Keratinocyte (primary cell): ENCODE data around the gene TMEFF2. TPM values are rescaled to one million over a fixed set of nuclear protein-coding genes. Genes with fewer than 3 reads are reported as not detected.

Experiments
- DNase-seq: peaks from one replicate; pipeline ENCODE4 v3.0.0-alpha.2; 2011; ENCODE audit warnings: low read depth, missing footprints, low spot score
- FAIRE-seq: peaks from 2 replicates; lab custom pipeline; 2011; peaks lifted over from hg19 to GRCh38; lab: Jason Lieb, UNC
- H2AFZ ChIP-seq: 2 replicates; pipeline ENCODE4 v1.6.0; 2012; ENCODE audit warnings: low read length, control low read depth, inconsistent platforms; ENCODE audit not compliant: control insufficient read depth
- H3K27ac ChIP-seq: 2 replicates; pipeline ENCODE4 v1.5.1; 2011; ENCODE audit warnings: low read length; ENCODE audit not compliant: control insufficient read depth, insufficient read depth
- H3K27me3 ChIP-seq: 3 replicates; pipeline ENCODE4 v1.6.0; 2011; ENCODE audit warnings: low read length; ENCODE audit not compliant: control insufficient read depth, insufficient read depth; ENCODE audit errors: extremely low read depth
- H3K36me3 ChIP-seq, 2 experiments: 2 replicates in 1 of 2; 3 replicates in 1 of 2; pipeline ENCODE4 v1.5.1; 2011; ENCODE audit warnings: low read length in 2 of 2, mild to moderate bottlenecking in 1 of 2; ENCODE audit not compliant: control insufficient read depth in 2 of 2, insufficient read depth in 2 of 2; ENCODE audit errors: extremely low read depth in 1 of 2
- H3K4me1 ChIP-seq: 3 replicates; pipeline ENCODE4 v1.5.1; 2011; ENCODE audit warnings: low read length; ENCODE audit not compliant: control insufficient read depth, insufficient read depth; ENCODE audit errors: extremely low read depth
- H3K4me2 ChIP-seq: 3 replicates; pipeline ENCODE4 v1.6.0; 2011; ENCODE audit warnings: low read depth, low read length; ENCODE audit not compliant: control insufficient read depth, insufficient read depth; ENCODE audit errors: extremely low read depth
- H3K4me3 ChIP-seq, 3 experiments: fragments of 200-600 bp in 1 of 3; sonication (generic) in 1 of 3; 2 replicates in 2 of 3; 3 replicates in 1 of 3; pipeline ENCODE4 v1.5.1; 2011 to 2016; ENCODE audit warnings: low read length in 3 of 3, mild to moderate bottlenecking in 3 of 3, control low read depth in 2 of 3, inconsistent platforms in 1 of 3, low read depth in 1 of 3, mixed read lengths in 1 of 3, mixed run types in 1 of 3, moderate library complexity in 1 of 3; ENCODE audit not compliant: control insufficient read depth in 2 of 3, insufficient read depth in 2 of 3; ENCODE audit errors: extremely low read depth in 1 of 3
- H3K79me2 ChIP-seq: 2 replicates; pipeline ENCODE4 v1.6.0; 2012; ENCODE audit warnings: low read length; ENCODE audit not compliant: control insufficient read depth, insufficient read depth
- H3K9ac ChIP-seq: 3 replicates; pipeline ENCODE4 v1.6.0; 2011; ENCODE audit warnings: low read length; ENCODE audit not compliant: control insufficient read depth, insufficient read depth; ENCODE audit errors: extremely low read depth
- H3K9me1 ChIP-seq: 3 replicates; pipeline ENCODE4 v1.6.0; 2011; ENCODE audit warnings: low read length; ENCODE audit not compliant: control insufficient read depth, insufficient read depth; ENCODE audit errors: extremely low read depth
- H3K9me3 ChIP-seq: 2 replicates; pipeline ENCODE4 v1.5.1; 2012; ENCODE audit warnings: low read depth, low read length; ENCODE audit not compliant: control insufficient read depth
- H4K20me1 ChIP-seq: 3 replicates; pipeline ENCODE4 v1.6.0; 2011; ENCODE audit warnings: low read length; ENCODE audit not compliant: control insufficient read depth, insufficient read depth; ENCODE audit errors: extremely low read depth
- EZH2 ChIP-seq: IDR thresholded peaks from one replicate; pipeline ENCODE4 v1.6.1; 2012; ENCODE audit warnings: inconsistent platforms, mild to moderate bottlenecking, low read length, moderate library complexity
- dilution Hi-C: fragments of 300-500 bp; cut with MboI; formaldehyde crosslinking; loops from one replicate; pipeline ENCODE4 v1.7.0; 2020; ENCODE audit warnings: low sequenced_read_pairs; ENCODE audit not compliant: extremely low pct_ligation_motif_present
- polyA plus RNA-seq, 5 experiments: library from polyadenylated mRNA; depleted of rRNA in 3 of 5; stranded (reverse) in 3 of 5; stranded (forward) in 1 of 5; unstranded in 1 of 5; fragments of >200 nt; gene quantifications; 1 replicate in 1 of 5; 2 replicates in 3 of 5; 3 replicates in 1 of 5; pipeline versions ENCODE4 v1.2.1 to v1.2.3, GENCODE V29; 2011 to 2012; ENCODE audit warnings: missing spikeins in 2 of 5, low read depth in 1 of 5, low replicate concordance in 1 of 5
- TF ChIP-seq, protein P1 (sequence below), 3 experiments: IDR thresholded peaks in 1 of 3; conservative IDR thresholded peaks in 1 of 3; optimal IDR thresholded peaks in 1 of 3; 2 replicates in 2 of 3; 3 replicates in 1 of 3; pipeline versions ENCODE3 to v1.5.1; 2011; ENCODE audit warnings: low read length in 3 of 3, mild to moderate bottlenecking in 3 of 3, moderate library complexity in 2 of 3, control low read depth in 1 of 3, inconsistent platforms in 1 of 3; ENCODE audit not compliant: insufficient read depth in 2 of 3; ENCODE audit errors: extremely low read depth in 1 of 3

Gene TMEFF2
- polyA plus RNA-seq, 1 donor (not counting 4 experiments of a cell fraction or from before 2014, with no cell fraction given): not detected

DNA sequence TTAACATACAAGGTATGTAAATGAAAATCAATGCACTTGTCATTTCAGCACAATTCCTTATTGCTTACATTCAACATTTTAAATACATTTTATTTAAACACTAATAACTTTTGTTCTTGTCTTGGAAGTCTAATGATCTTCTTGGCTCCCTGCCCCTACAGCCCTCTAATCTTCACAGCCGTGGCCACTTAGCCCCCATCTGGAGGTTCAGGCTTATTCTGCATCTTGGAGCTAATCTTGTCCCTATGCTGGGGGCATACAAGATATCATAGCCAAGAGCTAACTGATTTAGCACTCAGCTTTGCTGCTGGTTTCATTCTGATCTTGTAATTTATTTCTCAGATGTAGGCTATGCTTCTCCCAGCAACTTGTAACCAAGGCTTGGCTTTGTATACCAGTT is 140.8 kb downstream of the TMEFF2 start:
- Histone ChIP-seq H3K36me3 (no peaks in the 10 kb centered on the region), H3K9ac (no peak overlapping the region), H3K4me2 (no peak overlapping the region), H3K9me3 (no peaks in the 10 kb centered on the region), H3K9me1 (no peaks in the 10 kb centered on the region), H3K27ac (no peak overlapping the region), H3K27me3 (no peaks in the 10 kb centered on the region), H4K20me1 (no peaks in the 10 kb centered on the region), H2AFZ (no peak overlapping the region), H3K4me3 (no peak overlapping the region), H3K79me2 (no peaks in the 10 kb centered on the region), H3K4me1 (no peaks in the 10 kb centered on the region)
- DNase-seq (no peak), FAIRE-seq (no peak)
- dilution Hi-C loops: no loop called here
- TF ChIP-seq, protein P1, sequence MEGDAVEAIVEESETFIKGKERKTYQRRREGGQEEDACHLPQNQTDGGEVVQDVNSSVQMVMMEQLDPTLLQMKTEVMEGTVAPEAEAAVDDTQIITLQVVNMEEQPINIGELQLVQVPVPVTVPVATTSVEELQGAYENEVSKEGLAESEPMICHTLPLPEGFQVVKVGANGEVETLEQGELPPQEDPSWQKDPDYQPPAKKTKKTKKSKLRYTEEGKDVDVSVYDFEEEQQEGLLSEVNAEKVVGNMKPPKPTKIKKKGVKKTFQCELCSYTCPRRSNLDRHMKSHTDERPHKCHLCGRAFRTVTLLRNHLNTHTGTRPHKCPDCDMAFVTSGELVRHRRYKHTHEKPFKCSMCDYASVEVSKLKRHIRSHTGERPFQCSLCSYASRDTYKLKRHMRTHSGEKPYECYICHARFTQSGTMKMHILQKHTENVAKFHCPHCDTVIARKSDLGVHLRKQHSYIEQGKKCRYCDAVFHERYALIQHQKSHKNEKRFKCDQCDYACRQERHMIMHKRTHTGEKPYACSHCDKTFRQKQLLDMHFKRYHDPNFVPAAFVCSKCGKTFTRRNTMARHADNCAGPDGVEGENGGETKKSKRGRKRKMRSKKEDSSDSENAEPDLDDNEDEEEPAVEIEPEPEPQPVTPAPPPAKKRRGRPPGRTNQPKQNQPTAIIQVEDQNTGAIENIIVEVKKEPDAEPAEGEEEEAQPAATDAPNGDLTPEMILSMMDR (optimal IDR thresholded peaks at IDR 0.05 in 1 of 3, IDR thresholded peaks at IDR 0.05 in 1 of 3, conservative IDR thresholded peaks at IDR 0.05 in 1 of 3; ENCODE audit: extremely low read depth in 1 of 3, insufficient read depth in 2 of 3, low read length in 3 of 3): no peak
- no peak for TF ChIP-seq EZH2

DNA sequence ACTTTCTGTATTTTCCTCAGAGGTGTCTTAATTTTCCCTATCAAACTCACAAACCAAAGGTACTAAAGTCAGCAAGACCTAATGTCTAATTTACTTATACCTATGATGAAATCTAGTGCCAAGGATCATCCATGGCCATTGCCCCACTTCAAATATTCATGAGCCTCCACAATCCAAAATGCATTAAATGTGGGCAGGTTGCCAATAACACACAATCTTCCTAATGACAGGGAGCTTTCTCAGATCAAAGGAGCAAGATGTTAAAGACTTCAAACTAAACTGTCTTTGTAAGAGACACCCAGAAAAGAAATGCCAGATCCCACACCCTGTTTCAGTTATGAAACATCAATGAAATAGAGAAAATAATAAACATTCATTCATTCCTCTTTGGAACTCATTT is 143.2 kb downstream of the TMEFF2 start:
- FAIRE-seq: no peak
- no peak overlapping the region for H2AFZ ChIP-seq

More for the DNA sequence above, 143.2 kb downstream of the TMEFF2 start:
- no peaks in the 10 kb centered on the region for H3K36me3 ChIP-seq
- dilution Hi-C loops: no loop called here
- DNase-seq: no peak
- no peak overlapping the region for H3K27ac ChIP-seq
- no peak for TF ChIP-seq EZH2
- TF ChIP-seq, protein P1 (optimal IDR thresholded peaks at IDR 0.05 in 1 of 3, IDR thresholded peaks at IDR 0.05 in 1 of 3, conservative IDR thresholded peaks at IDR 0.05 in 1 of 3; ENCODE audit: extremely low read depth in 1 of 3, insufficient read depth in 2 of 3, low read length in 3 of 3): no peak
- H4K20me1 ChIP-seq: no peaks in the 10 kb centered on the region
- H3K27me3 ChIP-seq: no peaks in the 10 kb centered on the region
- H3K9me3 ChIP-seq: no peaks in the 10 kb centered on the region
- H3K79me2 ChIP-seq: no peaks in the 10 kb centered on the region
- no peak overlapping the region for H3K9ac ChIP-seq
- no peaks in the 10 kb centered on the region for H3K9me1 ChIP-seq
- H3K4me2 ChIP-seq: no peak overlapping the region
- H3K4me3 ChIP-seq: no peak overlapping the region
- no peaks in the 10 kb centered on the region for H3K4me1 ChIP-seq
